ENCODE results near the gene MMP2.

Gene MMP2

GRCh38 chr16:55452996-55453395, 26.0 kb upstream of the MMP2 start:
- ATAC-seq (replicated peaks; ENCODE audit: extremely low read depth, poor library complexity, severe bottlenecking) (no peak), DNase-seq (ENCODE audit: low spot score in 2 of 2) (no peak)
- Mint-ChIP-seq H3K36me3 (ENCODE audit: insufficient read depth) (no peaks in the 10 kb centered on the region), H3K27ac (ENCODE audit: low read depth) (no peak overlapping the region), H3K4me1 (no peaks in the 10 kb centered on the region), H3K27me3 (no peaks in the 10 kb centered on the region), H3K4me3 (no peak overlapping the region), H3K9me3 (no peaks in the 10 kb centered on the region)

GRCh38 chr16:55453909-55454308, 25.1 kb upstream of the MMP2 start:
- ATAC-seq (replicated peaks; ENCODE audit: extremely low read depth, poor library complexity, severe bottlenecking) (no peak), DNase-seq (ENCODE audit: low spot score in 2 of 2) (no peak)
- no peaks in the 10 kb centered on the region for H3K4me1 Mint-ChIP-seq
- no peak overlapping the region for H3K4me3 Mint-ChIP-seq
- H3K27ac Mint-ChIP-seq (ENCODE audit: low read depth), result no peak overlapping the region
- H3K9me3 Mint-ChIP-seq, result no peaks in the 10 kb centered on the region
- H3K27me3 Mint-ChIP-seq, result no peaks in the 10 kb centered on the region
- no peaks in the 10 kb centered on the region for H3K36me3 Mint-ChIP-seq (ENCODE audit: insufficient read depth)

GRCh38 chr16:55454861-55455260, 24.1 kb upstream of the MMP2 start:
- H3K4me3 Mint-ChIP-seq, result no peak overlapping the region
- ATAC-seq (replicated peaks; ENCODE audit: extremely low read depth, poor library complexity, severe bottlenecking), result no peak
- no peaks in the 10 kb centered on the region for H3K27me3 Mint-ChIP-seq
- no peaks in the 10 kb centered on the region for H3K9me3 Mint-ChIP-seq
- no peak for DNase-seq (ENCODE audit: low spot score in 2 of 2)
- H3K36me3 Mint-ChIP-seq (ENCODE audit: insufficient read depth), result no peaks in the 10 kb centered on the region
- no peak overlapping the region for H3K27ac Mint-ChIP-seq (ENCODE audit: low read depth)
- no peaks in the 10 kb centered on the region for H3K4me1 Mint-ChIP-seq

- H3K36me3 Mint-ChIP-seq (ENCODE audit: insufficient read depth), result no peaks in the 10 kb centered on the region
- DNase-seq (ENCODE audit: low spot score in 2 of 2) (no peak), ATAC-seq (replicated peaks; ENCODE audit: extremely low read depth, poor library complexity, severe bottlenecking) (no peak)
- no peak overlapping the region for H3K27ac Mint-ChIP-seq (ENCODE audit: low read depth)
- no peaks in the 10 kb centered on the region for H3K4me1 Mint-ChIP-seq
- H3K4me3 Mint-ChIP-seq, result no peak overlapping the region
- no peaks in the 10 kb centered on the region for H3K27me3 Mint-ChIP-seq
- H3K9me3 Mint-ChIP-seq, result no peaks in the 10 kb centered on the region
These were observed 16.8 kb upstream of the MMP2 start for GRCh38 chr16:55462241-55462640.

GRCh38 chr16:55464375-55464774, 14.6 kb upstream of the MMP2 start:
- no peaks in the 10 kb centered on the region for H3K9me3 Mint-ChIP-seq
- DNase-seq (ENCODE audit: low spot score in 2 of 2) (no peak), ATAC-seq (replicated peaks; ENCODE audit: extremely low read depth, poor library complexity, severe bottlenecking) (no peak)
- no peaks in the 10 kb centered on the region for H3K36me3 Mint-ChIP-seq (ENCODE audit: insufficient read depth)
- no peaks in the 10 kb centered on the region for H3K4me1 Mint-ChIP-seq
- no peak overlapping the region for H3K4me3 Mint-ChIP-seq
- H3K27ac Mint-ChIP-seq (ENCODE audit: low read depth), result no peak overlapping the region
- no peaks in the 10 kb centered on the region for H3K27me3 Mint-ChIP-seq

GRCh38 chr16:55465077-55465896, 13.7 kb upstream of the MMP2 start:
- peak; percentile 83 for ATAC-seq (replicated peaks; ENCODE audit: extremely low read depth, poor library complexity, severe bottlenecking)
- H3K4me1 Mint-ChIP-seq, result no peaks in the 10 kb centered on the region
- H3K4me3 Mint-ChIP-seq, result no peak overlapping the region
- H3K27ac Mint-ChIP-seq (ENCODE audit: low read depth), result no peak overlapping the region
- DNase-seq (ENCODE audit: low spot score in 2 of 2), result peak; percentile 68 to 77
- H3K36me3 Mint-ChIP-seq (ENCODE audit: insufficient read depth), result no peaks in the 10 kb centered on the region
- no peaks in the 10 kb centered on the region for H3K27me3 Mint-ChIP-seq
- H3K9me3 Mint-ChIP-seq, result no peaks in the 10 kb centered on the region

- peaks cover 3% of the 10 kb centered on the region for H3K27me3 Mint-ChIP-seq
- H3K36me3 Mint-ChIP-seq (ENCODE audit: insufficient read depth), result no peaks in the 10 kb centered on the region
- ATAC-seq (replicated peaks; ENCODE audit: extremely low read depth, poor library complexity, severe bottlenecking), result no peak
- no peak for DNase-seq (ENCODE audit: low spot score in 2 of 2)
- no peak overlapping the region for H3K4me3 Mint-ChIP-seq
- no peak overlapping the region for H3K27ac Mint-ChIP-seq (ENCODE audit: low read depth)
- H3K9me3 Mint-ChIP-seq, result no peaks in the 10 kb centered on the region
- H3K4me1 Mint-ChIP-seq, result no peaks in the 10 kb centered on the region
These were observed 12.8 kb upstream of the MMP2 start for GRCh38 chr16:55466209-55466608.

- ATAC-seq (replicated peaks; ENCODE audit: extremely low read depth, poor library complexity, severe bottlenecking), result no peak
- Mint-ChIP-seq H3K9me3 (no peaks in the 10 kb centered on the region), H3K36me3 (ENCODE audit: insufficient read depth) (no peaks in the 10 kb centered on the region), H3K4me1 (no peaks in the 10 kb centered on the region), H3K4me3 (no peak overlapping the region), H3K27me3 (peaks cover 8% of the 10 kb centered on the region), H3K27ac (ENCODE audit: low read depth) (no peak overlapping the region)
- DNase-seq (ENCODE audit: low spot score in 2 of 2), result no peak
These were observed 11.1 kb upstream of the MMP2 start for GRCh38 chr16:55467898-55468297.

- H3K4me3 Mint-ChIP-seq, result no peak overlapping the region
These were observed 10.5 kb upstream of the MMP2 start for GRCh38 chr16:55468352-55468990.

GRCh38 chr16:55469821-55470532, 9.0 kb upstream of the MMP2 start:
- Mint-ChIP-seq H3K4me3 (no peak overlapping the region), H3K27me3 (peaks cover 16% of the 10 kb centered on the region), H3K27ac (ENCODE audit: low read depth) (no peak overlapping the region), H3K36me3 (ENCODE audit: insufficient read depth) (no peaks in the 10 kb centered on the region), H3K9me3 (no peaks in the 10 kb centered on the region), H3K4me1 (no peaks in the 10 kb centered on the region)
- ATAC-seq (replicated peaks; ENCODE audit: extremely low read depth, poor library complexity, severe bottlenecking) (no peak), DNase-seq (ENCODE audit: low spot score in 2 of 2) (no peak)

More at GRCh38 chr16:55468352-55468990, 10.5 kb upstream of the MMP2 start:
- DNase-seq (ENCODE audit: low spot score in 2 of 2) (no peak), ATAC-seq (replicated peaks; ENCODE audit: extremely low read depth, poor library complexity, severe bottlenecking) (no peak)
- Mint-ChIP-seq H3K36me3 (ENCODE audit: insufficient read depth) (no peaks in the 10 kb centered on the region), H3K9me3 (no peaks in the 10 kb centered on the region), H3K27ac (ENCODE audit: low read depth) (no peak overlapping the region), H3K27me3 (peaks cover 8% of the 10 kb centered on the region), H3K4me1 (no peaks in the 10 kb centered on the region)

GRCh38 chr16:55470533-55471371, 8.2 kb upstream of the MMP2 start:
- DNase-seq (ENCODE audit: low spot score in 2 of 2), result no peak
- Mint-ChIP-seq H3K9me3 (no peaks in the 10 kb centered on the region), H3K4me3 (no peak overlapping the region), H3K27me3 (peaks cover 21% of the 10 kb centered on the region), H3K36me3 (ENCODE audit: insufficient read depth) (no peaks in the 10 kb centered on the region), H3K4me1 (peaks cover 1% of the 10 kb centered on the region), H3K27ac (ENCODE audit: low read depth) (no peak overlapping the region)
- no peak for ATAC-seq (replicated peaks; ENCODE audit: extremely low read depth, poor library complexity, severe bottlenecking)

GRCh38 chr16:55471448-55472097, 7.4 kb upstream of the MMP2 start:
- ATAC-seq (replicated peaks; ENCODE audit: extremely low read depth, poor library complexity, severe bottlenecking) (no peak), DNase-seq (ENCODE audit: low spot score in 2 of 2) (no peak)
- Mint-ChIP-seq H3K27me3 (peaks cover 29% of the 10 kb centered on the region), H3K9me3 (no peaks in the 10 kb centered on the region), H3K4me1 (peaks cover 6% of the 10 kb centered on the region), H3K36me3 (ENCODE audit: insufficient read depth) (no peaks in the 10 kb centered on the region), H3K4me3 (no peak overlapping the region), H3K27ac (ENCODE audit: low read depth) (no peak overlapping the region)
